HEK293 (cell line): ENCODE data around the gene LSM11.
A peak's percentile ranks its signal among the peaks of the same experiment; 100 is the strongest.
"Not testable (repeated sequence)": the region's sequence is repeated elsewhere in the genome, so short reads cannot be mapped to it uniquely, and the experiment has no call there.

Source experiments
- CTCF ChIA-PET: fragments of 350-600 bp; formaldehyde crosslinking; extraction: SDS; loops from one replicate; lab custom pipeline; 2021; ENCODE audit warnings: antibody characterized with exemption; lab: Yijun Ruan, JAX
- POLR2A ChIA-PET: fragments of 300-600 bp; formaldehyde crosslinking; extraction: SDS; loops from one replicate; lab custom pipeline; 2020; ENCODE audit warnings: antibody characterized with exemption, inconsistent platforms; lab: Yijun Ruan, JAX
- H3K27ac ChIP-seq: fragments of 200-500 bp; sonication (Bioruptor generic); 2 replicates; pipeline ENCODE4 v1.5.1; 2014; ENCODE audit warnings: low read depth, low read length, control low read depth, inconsistent platforms; ENCODE audit errors: extremely low read depth
- H3K36me3 ChIP-seq, 2 experiments: fragments of 200-500 bp in 1 of 2; sonication (Bioruptor generic) in 1 of 2; 1 replicate in 1 of 2; 2 replicates in 1 of 2; pipeline ENCODE4 v1.5.1; 2014 to 2017; ENCODE audit warnings: inconsistent platforms in 2 of 2, low read length in 2 of 2; ENCODE audit not compliant: control insufficient read depth in 2 of 2, insufficient read depth in 1 of 2
- H3K4me1 ChIP-seq: fragments of 200-500 bp; sonication (Bioruptor generic); 2 replicates; pipeline ENCODE4 v1.5.1; 2014; ENCODE audit warnings: mild to moderate bottlenecking, low read length, inconsistent platforms; ENCODE audit not compliant: control insufficient read depth, insufficient read depth
- H3K4me3 ChIP-seq: 2 replicates; pipeline ENCODE4 v1.5.1; 2011; ENCODE audit warnings: low read depth, mild to moderate bottlenecking, control low read depth, low read length, moderate library complexity
- H3K9me3 ChIP-seq: fragments of 200-500 bp; sonication (Bioruptor generic); 2 replicates; pipeline ENCODE4 v1.5.1; 2014; ENCODE audit warnings: low read depth, low read length, inconsistent platforms; ENCODE audit not compliant: control insufficient read depth, insufficient read depth
- KLF7 ChIP-seq: fragments of 450-650 bp; formaldehyde crosslinking; IDR thresholded peaks from 2 replicates; pipeline ENCODE4 v1.5.1; 2016; ENCODE audit warnings: missing biosample characterization, missing genetic modification characterization, borderline replicate concordance
- SCRT1 ChIP-seq: fragments of 450-650 bp; formaldehyde crosslinking; IDR thresholded peaks from 2 replicates; pipeline ENCODE4 v1.5.1; 2016; ENCODE audit warnings: missing biosample characterization, missing genetic modification characterization, borderline replicate concordance
- SCRT2 ChIP-seq: fragments of 450-650 bp; formaldehyde crosslinking; IDR thresholded peaks from 2 replicates; pipeline ENCODE4 v1.5.1; 2016; ENCODE audit warnings: missing biosample characterization, missing genetic modification characterization
- SETDB1 ChIP-seq: IDR thresholded peaks from one replicate; pipeline ENCODE4 v1.6.1; 2017; ENCODE audit warnings: mild to moderate bottlenecking, low read length, moderate library complexity, mixed read lengths; ENCODE audit not compliant: insufficient read length
- ZNF16 ChIP-seq: fragments of 450-650 bp; formaldehyde crosslinking; IDR thresholded peaks from 2 replicates; pipeline ENCODE4 v1.5.1; 2016; ENCODE audit warnings: low read depth, missing biosample characterization, missing genetic modification characterization
- ZNF24 ChIP-seq: fragments of 450-650 bp; formaldehyde crosslinking; IDR thresholded peaks from 2 replicates; pipeline ENCODE4 v1.5.1; 2016; ENCODE audit warnings: missing biosample characterization, missing genetic modification characterization
- ZNF26 ChIP-seq: fragments of 450-650 bp; formaldehyde crosslinking; IDR thresholded peaks from 2 replicates; pipeline ENCODE4 v1.5.1; 2016; ENCODE audit warnings: missing biosample characterization, missing genetic modification characterization
- ZNF341 ChIP-seq: fragments of 450-650 bp; formaldehyde crosslinking; IDR thresholded peaks from 2 replicates; pipeline ENCODE4; 2016; ENCODE audit warnings: low read depth, missing biosample characterization, missing genetic modification characterization
- ZNF416 ChIP-seq: fragments of 450-650 bp; formaldehyde crosslinking; IDR thresholded peaks from 2 replicates; pipeline ENCODE4 v1.5.1; 2016; ENCODE audit warnings: missing biosample characterization, missing genetic modification characterization
- ZNF514 ChIP-seq: fragments of 450-650 bp; formaldehyde crosslinking; IDR thresholded peaks from 2 replicates; pipeline ENCODE4 v1.5.1; 2016; ENCODE audit warnings: missing biosample characterization, missing genetic modification characterization
- ZNF529 ChIP-seq: fragments of 450-650 bp; formaldehyde crosslinking; IDR thresholded peaks from 2 replicates; pipeline ENCODE4 v1.5.1; 2017; ENCODE audit warnings: missing genetic modification characterization, missing biosample characterization; ENCODE audit not compliant: insufficient replicate concordance
- ZNF626 ChIP-seq: fragments of 450-650 bp; sonication (Bioruptor Pico); formaldehyde crosslinking; IDR thresholded peaks from 2 replicates; pipeline ENCODE4 v1.5.1; 2018; ENCODE audit warnings: missing biosample characterization, missing genetic modification characterization, inconsistent platforms
- ZNF658 ChIP-seq: fragments of 450-650 bp; formaldehyde crosslinking; IDR thresholded peaks from 2 replicates; pipeline ENCODE4; 2016; ENCODE audit warnings: missing biosample characterization, missing genetic modification characterization
- ZNF785 ChIP-seq: fragments of 450-650 bp; formaldehyde crosslinking; IDR thresholded peaks from 2 replicates; pipeline ENCODE4 v1.5.1; 2016; ENCODE audit warnings: missing biosample characterization, missing genetic modification characterization
- ZXDB ChIP-seq: fragments of 450-650 bp; formaldehyde crosslinking; IDR thresholded peaks from 2 replicates; pipeline ENCODE4 v1.5.1; 2016; ENCODE audit warnings: missing biosample characterization, missing genetic modification characterization
- TF ChIP-seq, protein P1 (sequence below): fragments of 450-650 bp; formaldehyde crosslinking; IDR thresholded peaks from 2 replicates; pipeline ENCODE4 v1.5.1; 2017; ENCODE audit warnings: missing biosample characterization, mild to moderate bottlenecking, missing genetic modification characterization, moderate library complexity

LSM11 gene

DNA sequence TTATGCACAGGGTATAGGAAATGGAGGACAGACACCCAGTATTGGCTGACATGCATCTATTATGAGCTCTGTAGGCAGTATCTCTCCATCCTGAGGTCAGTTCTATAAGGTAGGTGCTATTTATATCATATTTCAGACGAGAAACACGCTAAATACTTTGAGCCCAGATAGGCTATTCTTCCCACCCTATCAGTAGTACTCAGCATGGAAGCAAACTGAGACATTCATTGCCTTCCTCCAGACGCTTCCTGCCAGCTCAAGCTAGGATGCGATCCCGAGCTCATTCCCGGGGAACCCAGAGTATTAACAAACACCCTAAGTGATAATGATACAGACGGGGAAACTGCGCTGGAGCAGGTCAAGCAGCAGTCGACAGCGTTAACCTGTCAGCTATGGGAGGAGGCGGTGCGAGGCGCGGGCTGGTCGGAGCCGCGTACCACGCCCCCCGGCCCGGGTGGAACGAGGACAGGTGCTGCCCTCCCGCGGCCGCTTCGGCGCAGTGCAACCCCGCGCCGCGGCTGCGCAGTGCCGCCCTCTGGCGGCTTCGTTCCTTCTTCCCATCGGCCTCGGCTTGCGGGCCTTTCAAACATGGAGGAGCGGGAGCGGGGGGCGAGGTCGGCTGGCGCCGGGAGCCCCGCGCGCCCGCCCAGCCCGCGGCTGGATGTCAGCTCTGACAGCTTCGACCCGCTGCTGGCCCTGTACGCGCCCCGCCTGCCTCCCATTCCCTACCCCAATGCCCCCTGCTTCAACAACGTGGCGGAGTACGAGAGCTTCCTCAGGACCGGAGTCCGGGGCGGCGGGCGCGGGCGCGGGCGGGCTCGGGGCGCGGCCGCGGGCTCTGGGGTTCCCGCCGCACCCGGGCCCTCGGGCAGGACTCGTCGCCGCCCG is at the start of gene LSM11 (continued):
- TF ChIP-seq ZNF514 (tag by site-specific recombination) (no peak), SCRT2 (peak; percentile 55), SCRT1 (tag by site-specific recombination) (no peak), KLF7 (tag by site-specific recombination) (no peak), ZXDB (tag by site-specific recombination) (peak; percentile 36), ZNF785 (tag by site-specific recombination) (no peak), ZNF416 (tag by site-specific recombination) (no peak), ZNF24 (tag by site-specific recombination) (no peak), ZNF658 (tag by site-specific recombination) (no peak), ZNF16 (tag by site-specific recombination) (no peak), ZNF529 (tag by site-specific recombination) (no peak), ZNF341 (tag by site-specific recombination) (peak; percentile 74)
- TF ChIP-seq, protein P1, sequence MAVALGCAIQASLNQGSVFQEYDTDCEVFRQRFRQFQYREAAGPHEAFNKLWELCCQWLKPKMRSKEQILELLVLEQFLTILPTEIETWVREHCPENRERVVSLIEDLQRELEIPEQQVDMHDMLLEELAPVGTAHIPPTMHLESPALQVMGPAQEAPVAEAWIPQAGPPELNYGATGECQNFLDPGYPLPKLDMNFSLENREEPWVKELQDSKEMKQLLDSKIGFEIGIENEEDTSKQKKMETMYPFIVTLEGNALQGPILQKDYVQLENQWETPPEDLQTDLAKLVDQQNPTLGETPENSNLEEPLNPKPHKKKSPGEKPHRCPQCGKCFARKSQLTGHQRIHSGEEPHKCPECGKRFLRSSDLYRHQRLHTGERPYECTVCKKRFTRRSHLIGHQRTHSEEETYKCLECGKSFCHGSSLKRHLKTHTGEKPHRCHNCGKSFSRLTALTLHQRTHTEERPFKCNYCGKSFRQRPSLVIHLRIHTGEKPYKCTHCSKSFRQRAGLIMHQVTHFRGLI (tag by site-specific recombination), result no peak
- TF ChIP-seq, all 188 proteins: peak for 33

DNA sequence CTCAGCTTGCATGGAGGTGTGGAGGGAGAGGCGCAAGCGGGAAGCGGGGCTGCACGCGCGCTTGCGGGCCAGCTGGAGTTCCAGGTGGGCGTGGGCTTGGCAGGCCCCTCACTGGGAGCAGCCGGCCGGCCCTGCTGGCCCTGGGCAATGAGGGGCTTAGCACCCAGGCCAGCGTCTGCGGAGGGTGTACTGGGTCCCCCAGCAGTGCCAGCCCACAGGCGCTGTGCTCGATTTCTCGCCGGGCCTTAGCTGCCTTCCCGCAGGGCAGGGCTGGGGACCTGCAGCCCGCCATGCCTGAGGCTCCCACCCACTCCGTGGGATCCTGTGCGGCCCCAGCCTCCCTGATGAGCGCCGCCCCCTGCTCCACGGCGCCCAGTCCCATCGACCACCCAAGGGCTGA is 49.7 kb upstream of the LSM11 start:
- H3K4me3 ChIP-seq, H3K27ac ChIP-seq, H3K9me3 ChIP-seq, H3K36me3 ChIP-seq, POLR2A ChIA-PET, H3K4me1 ChIP-seq: not testable (repeated sequence)
- CTCF ChIA-PET, result interaction anchor here (0.6 kb wide), 1 partner anchor 96 kb away, joined by 4 read pairs; no protein-coding TSS in a partner anchor

GRCh38 chr5:157696154-157696553 is 47.4 kb upstream of the LSM11 start:
- CTCF ChIA-PET, result interaction anchor here (0.7 kb wide), 3 partner anchors 34 to 311 kb away, joined by 3 to 4 read pairs (median 3); no protein-coding TSS in a partner anchor
- H3K27ac ChIP-seq, POLR2A ChIA-PET, H3K4me3 ChIP-seq, H3K36me3 ChIP-seq, H3K4me1 ChIP-seq, H3K9me3 ChIP-seq: not testable (repeated sequence)

- POLR2A ChIA-PET, H3K27ac ChIP-seq, H3K9me3 ChIP-seq, H3K4me1 ChIP-seq, H3K4me3 ChIP-seq, H3K36me3 ChIP-seq, CTCF ChIA-PET: not testable (repeated sequence)
- TF ChIP-seq SETDB1 (peak; percentile 95), ZNF626 (peak; percentile 81; the same call in 1 of the 2 replicates), ZNF26 (tag by site-specific recombination) (0 out of 2 replicates have a peak, but pooled peaks have one; percentile 27)
Observed at GRCh38 chr5:157698674-157699073, 44.8 kb upstream of the LSM11 start.
